ENCODE results near the gene GPRIN3. TPM values are rescaled to one million over a fixed set of nuclear protein-coding genes. Genes with fewer than 3 reads are reported as not detected.
"Not testable (repeated sequence)": the region's sequence is repeated elsewhere in the genome, so short reads cannot be mapped to it uniquely, and the experiment has no call there.

The GPRIN3 gene
- polyA plus RNA-seq, 1 donor (not counting 4 experiments of a cell fraction or from before 2014, with no cell fraction given) = not detected

GRCh38 chr4:89204624-89205023 is 103.0 kb downstream of the GPRIN3 start:
- DNase-seq (ENCODE audit: low read depth, low spot score) (no peak), FAIRE-seq (no peak)
- dilution Hi-C loops (cut with MboI; ENCODE audit: extremely low pct_ligation_motif_present, low sequenced_read_pairs) = no loop called here
- Histone ChIP-seq H3K4me2 (ENCODE audit: control insufficient read depth, extremely low read depth, insufficient read depth, low read depth, low read length) (no peak overlapping the region), H2AFZ (ENCODE audit: control insufficient read depth, low read length) (no peak overlapping the region), H3K27me3 (ENCODE audit: control insufficient read depth, extremely low read depth, insufficient read depth, low read length) (no peaks in the 10 kb centered on the region), H3K36me3 (ENCODE audit: control insufficient read depth in 2 of 2, extremely low read depth in 1 of 2, insufficient read depth in 2 of 2, low read length in 2 of 2) (no peaks in the 10 kb centered on the region), H3K4me1 (ENCODE audit: control insufficient read depth, extremely low read depth, insufficient read depth, low read length) (no peaks in the 10 kb centered on the region), H4K20me1 (ENCODE audit: control insufficient read depth, extremely low read depth, insufficient read depth, low read length) (no peaks in the 10 kb centered on the region), H3K9me1 (ENCODE audit: control insufficient read depth, extremely low read depth, insufficient read depth, low read length) (no peaks in the 10 kb centered on the region), H3K9me3 (ENCODE audit: control insufficient read depth, low read depth, low read length) (no peaks in the 10 kb centered on the region), H3K79me2 (ENCODE audit: control insufficient read depth, insufficient read depth, low read length) (no peaks in the 10 kb centered on the region), H3K9ac (ENCODE audit: control insufficient read depth, extremely low read depth, insufficient read depth, low read length) (no peak overlapping the region), H3K27ac (ENCODE audit: control insufficient read depth, insufficient read depth, low read length) (no peak overlapping the region), H3K4me3 (ENCODE audit: control insufficient read depth in 2 of 3, extremely low read depth in 1 of 3, insufficient read depth in 2 of 3, low read depth in 1 of 3, low read length in 3 of 3) (no peak overlapping the region)
- TF ChIP-seq EZH2 (IDR thresholded peaks at IDR 0.05; ENCODE audit: low read length) = no peak
- TF ChIP-seq, protein P1, sequence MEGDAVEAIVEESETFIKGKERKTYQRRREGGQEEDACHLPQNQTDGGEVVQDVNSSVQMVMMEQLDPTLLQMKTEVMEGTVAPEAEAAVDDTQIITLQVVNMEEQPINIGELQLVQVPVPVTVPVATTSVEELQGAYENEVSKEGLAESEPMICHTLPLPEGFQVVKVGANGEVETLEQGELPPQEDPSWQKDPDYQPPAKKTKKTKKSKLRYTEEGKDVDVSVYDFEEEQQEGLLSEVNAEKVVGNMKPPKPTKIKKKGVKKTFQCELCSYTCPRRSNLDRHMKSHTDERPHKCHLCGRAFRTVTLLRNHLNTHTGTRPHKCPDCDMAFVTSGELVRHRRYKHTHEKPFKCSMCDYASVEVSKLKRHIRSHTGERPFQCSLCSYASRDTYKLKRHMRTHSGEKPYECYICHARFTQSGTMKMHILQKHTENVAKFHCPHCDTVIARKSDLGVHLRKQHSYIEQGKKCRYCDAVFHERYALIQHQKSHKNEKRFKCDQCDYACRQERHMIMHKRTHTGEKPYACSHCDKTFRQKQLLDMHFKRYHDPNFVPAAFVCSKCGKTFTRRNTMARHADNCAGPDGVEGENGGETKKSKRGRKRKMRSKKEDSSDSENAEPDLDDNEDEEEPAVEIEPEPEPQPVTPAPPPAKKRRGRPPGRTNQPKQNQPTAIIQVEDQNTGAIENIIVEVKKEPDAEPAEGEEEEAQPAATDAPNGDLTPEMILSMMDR (optimal IDR thresholded peaks at IDR 0.05 in 1 of 3, IDR thresholded peaks at IDR 0.05 in 1 of 3, conservative IDR thresholded peaks at IDR 0.05 in 1 of 3; ENCODE audit: extremely low read depth in 1 of 3, insufficient read depth in 2 of 3, low read length in 3 of 3) = no peak

DNA sequence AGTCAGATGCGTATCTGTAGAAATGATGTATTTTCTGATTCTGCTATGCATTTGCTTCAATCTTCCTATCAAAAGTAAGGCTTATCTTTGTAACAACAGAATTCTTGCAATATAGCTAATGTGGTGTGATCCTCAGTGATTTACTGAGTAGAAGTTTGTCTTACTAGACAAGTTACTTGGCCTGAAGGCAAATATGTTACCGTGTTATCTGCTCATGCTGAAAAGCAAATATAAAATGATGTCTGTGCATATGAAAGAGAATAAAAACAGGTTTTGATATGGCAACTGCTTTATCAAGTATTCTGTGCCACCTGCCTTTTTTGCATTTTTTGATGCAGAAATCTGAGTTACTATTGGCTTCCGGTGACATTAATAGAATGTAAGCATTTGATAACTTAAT is 103.7 kb downstream of the GPRIN3 start:
- Histone ChIP-seq H3K79me2 (ENCODE audit: control insufficient read depth, insufficient read depth, low read length) (no peaks in the 10 kb centered on the region), H4K20me1 (ENCODE audit: control insufficient read depth, extremely low read depth, insufficient read depth, low read length) (no peaks in the 10 kb centered on the region), H3K4me2 (ENCODE audit: control insufficient read depth, extremely low read depth, insufficient read depth, low read depth, low read length) (no peak overlapping the region), H3K27me3 (ENCODE audit: control insufficient read depth, extremely low read depth, insufficient read depth, low read length) (no peaks in the 10 kb centered on the region), H2AFZ (ENCODE audit: control insufficient read depth, low read length) (no peak overlapping the region), H3K27ac (ENCODE audit: control insufficient read depth, insufficient read depth, low read length) (no peak overlapping the region), H3K9ac (ENCODE audit: control insufficient read depth, extremely low read depth, insufficient read depth, low read length) (no peak overlapping the region), H3K9me3 (ENCODE audit: control insufficient read depth, low read depth, low read length) (no peaks in the 10 kb centered on the region), H3K9me1 (ENCODE audit: control insufficient read depth, extremely low read depth, insufficient read depth, low read length) (no peaks in the 10 kb centered on the region), H3K36me3 (ENCODE audit: control insufficient read depth in 2 of 2, extremely low read depth in 1 of 2, insufficient read depth in 2 of 2, low read length in 2 of 2) (no peaks in the 10 kb centered on the region), H3K4me3 (ENCODE audit: control insufficient read depth in 2 of 3, extremely low read depth in 1 of 3, insufficient read depth in 2 of 3, low read depth in 1 of 3, low read length in 3 of 3) (no peak overlapping the region), H3K4me1 (ENCODE audit: control insufficient read depth, extremely low read depth, insufficient read depth, low read length) (no peaks in the 10 kb centered on the region)
- FAIRE-seq = no peak
- dilution Hi-C loops (cut with MboI; ENCODE audit: extremely low pct_ligation_motif_present, low sequenced_read_pairs) = no loop called here
- TF ChIP-seq EZH2 (IDR thresholded peaks at IDR 0.05; ENCODE audit: low read length) = no peak
- TF ChIP-seq, protein P1 (optimal IDR thresholded peaks at IDR 0.05 in 1 of 3, IDR thresholded peaks at IDR 0.05 in 1 of 3, conservative IDR thresholded peaks at IDR 0.05 in 1 of 3; ENCODE audit: extremely low read depth in 1 of 3, insufficient read depth in 2 of 3, low read length in 3 of 3) = no peak
- no peak for DNase-seq (ENCODE audit: low read depth, low spot score)

DNA sequence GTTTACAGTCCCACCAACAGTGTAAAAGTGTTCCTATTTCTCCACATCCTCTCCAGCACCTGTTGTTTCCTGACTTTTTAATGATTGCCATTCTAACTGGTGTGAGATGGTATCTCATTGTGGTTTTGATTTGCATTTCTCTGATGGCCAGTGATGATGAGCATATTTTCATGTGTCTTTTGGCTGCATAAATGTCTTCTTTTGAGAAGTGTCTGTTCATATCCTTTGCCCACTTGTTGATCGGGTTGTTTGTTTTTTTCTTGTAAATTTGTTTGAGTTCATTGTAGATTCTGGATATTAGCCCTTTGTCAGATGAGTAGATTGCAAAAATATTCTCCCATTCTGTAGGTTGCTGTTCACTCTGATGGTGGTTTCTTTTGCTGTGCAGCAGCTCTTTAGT is 108.2 kb downstream of the GPRIN3 start:
- H3K4me1 ChIP-seq (ENCODE audit: control insufficient read depth, extremely low read depth, insufficient read depth, low read length); DNase-seq (ENCODE audit: low read depth, low spot score); FAIRE-seq; H4K20me1 ChIP-seq (ENCODE audit: control insufficient read depth, extremely low read depth, insufficient read depth, low read length); H3K9me3 ChIP-seq (ENCODE audit: control insufficient read depth, low read depth, low read length); H3K36me3 ChIP-seq (ENCODE audit: control insufficient read depth in 2 of 2, extremely low read depth in 1 of 2, insufficient read depth in 2 of 2, low read length in 2 of 2); dilution Hi-C loops (cut with MboI; ENCODE audit: extremely low pct_ligation_motif_present, low sequenced_read_pairs); H3K27ac ChIP-seq (ENCODE audit: control insufficient read depth, insufficient read depth, low read length); H3K27me3 ChIP-seq (ENCODE audit: control insufficient read depth, extremely low read depth, insufficient read depth, low read length); H3K9ac ChIP-seq (ENCODE audit: control insufficient read depth, extremely low read depth, insufficient read depth, low read length); H3K9me1 ChIP-seq (ENCODE audit: control insufficient read depth, extremely low read depth, insufficient read depth, low read length); H2AFZ ChIP-seq (ENCODE audit: control insufficient read depth, low read length); H3K4me3 ChIP-seq (ENCODE audit: control insufficient read depth in 2 of 3, extremely low read depth in 1 of 3, insufficient read depth in 2 of 3, low read depth in 1 of 3, low read length in 3 of 3); H3K79me2 ChIP-seq (ENCODE audit: control insufficient read depth, insufficient read depth, low read length); H3K4me2 ChIP-seq (ENCODE audit: control insufficient read depth, extremely low read depth, insufficient read depth, low read depth, low read length): not testable (repeated sequence)

All from keratinocyte (primary cell).